SH-SY5Y (cell line): ENCODE data around the gene COL18A1.

Source experiments
- GATA2 ChIP-seq: IDR thresholded peaks from 2 replicates; pipeline ENCODE4 v1.6.1; 2011; ENCODE audit warnings: mild to moderate bottlenecking, low read depth, low read length
- GATA3 ChIP-seq: IDR thresholded peaks from 2 replicates; pipeline ENCODE4 v1.6.1; 2011; ENCODE audit warnings: low read depth, mild to moderate bottlenecking, low read length, moderate library complexity

The COL18A1 gene

GRCh38 chr21:45417256-45417950 is 12.4 kb downstream of the COL18A1 start:
- TF ChIP-seq GATA2, result no peak
- no peak for TF ChIP-seq GATA3

- no peak for TF ChIP-seq GATA3
Measured at GRCh38 chr21:45417951-45418300, 13.0 kb downstream of the COL18A1 start.

GRCh38 chr21:45418301-45419071 is 13.5 kb downstream of the COL18A1 start:
- TF ChIP-seq GATA3 (no peak), GATA2 (no peak)

GRCh38 chr21:45419162-45419561 is 14.2 kb downstream of the COL18A1 start:
- TF ChIP-seq GATA3 (no peak), GATA2 (no peak)

- TF ChIP-seq GATA3 (no peak), GATA2 (no peak)
Measured at GRCh38 chr21:45420061-45421041, 15.4 kb downstream of the COL18A1 start.

GRCh38 chr21:45421071-45421845 is 16.3 kb downstream of the COL18A1 start:
- TF ChIP-seq GATA2 (no peak), GATA3 (no peak)

GRCh38 chr21:45421846-45422775 is 17.1 kb downstream of the COL18A1 start:
- TF ChIP-seq GATA3 (no peak), GATA2 (no peak)

- no peak for TF ChIP-seq GATA3
- TF ChIP-seq GATA2, result no peak
Measured at GRCh38 chr21:45423201-45423955, 18.4 kb downstream of the COL18A1 start.

GRCh38 chr21:45423968-45424853 is 19.2 kb downstream of the COL18A1 start:
- TF ChIP-seq GATA3 (no peak), GATA2 (no peak)

GRCh38 chr21:45424854-45425795 is 20.2 kb downstream of the COL18A1 start:
- TF ChIP-seq GATA3, result no peak
